SW480 (cell line): Measurements from ENCODE around the gene ZNF521.
"Not testable (repeated sequence)": the region's sequence is repeated elsewhere in the genome, so short reads cannot be mapped to it uniquely, and the experiment has no call there.

Experiments
- DNase-seq: peaks from one replicate; pipeline ENCODE4 v3.0.0-alpha.2; 2016; ENCODE audit warnings: low spot score

ZNF521 gene

DNA sequence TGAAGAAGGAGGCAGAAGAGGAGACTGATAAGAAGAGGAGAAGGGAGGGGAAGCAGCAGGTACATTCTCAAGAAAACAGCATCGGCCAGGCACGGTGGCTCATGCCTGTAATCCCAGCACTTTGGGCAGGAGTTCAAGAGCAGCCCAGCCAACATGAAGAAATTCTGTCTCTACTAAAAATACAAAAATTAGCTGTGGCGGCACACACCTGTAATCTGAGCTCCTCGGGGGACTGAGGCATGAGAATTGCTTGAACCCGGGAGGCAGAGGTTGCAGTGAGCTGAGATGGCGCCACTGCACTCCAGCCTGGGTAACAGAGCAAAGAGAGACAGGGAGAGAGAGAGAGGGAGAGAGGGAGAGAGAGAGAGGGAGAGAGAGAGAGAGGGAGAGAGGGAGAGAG lies 318.8 kb downstream of the ZNF521 start:
- DNase-seq: not testable (repeated sequence)

DNA sequence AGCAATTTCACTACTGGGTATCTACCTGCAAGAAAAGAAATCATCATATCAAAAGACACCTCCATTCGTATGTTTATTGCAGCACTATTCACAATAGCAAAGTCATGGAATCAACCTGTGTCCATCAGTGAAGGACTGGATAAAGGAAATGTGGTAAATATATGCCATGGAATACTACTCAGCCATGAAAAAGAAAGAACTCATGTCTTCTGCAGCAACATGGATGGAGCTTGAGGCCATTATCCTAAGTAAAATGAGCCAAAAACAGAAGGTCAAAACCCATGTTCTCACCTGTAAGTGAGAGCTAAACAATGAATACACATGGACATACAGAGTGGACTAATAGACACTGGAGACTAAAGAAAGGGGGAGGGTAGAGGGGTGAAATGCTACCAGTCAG lies 322.2 kb downstream of the ZNF521 start:
- no peak for DNase-seq

DNA sequence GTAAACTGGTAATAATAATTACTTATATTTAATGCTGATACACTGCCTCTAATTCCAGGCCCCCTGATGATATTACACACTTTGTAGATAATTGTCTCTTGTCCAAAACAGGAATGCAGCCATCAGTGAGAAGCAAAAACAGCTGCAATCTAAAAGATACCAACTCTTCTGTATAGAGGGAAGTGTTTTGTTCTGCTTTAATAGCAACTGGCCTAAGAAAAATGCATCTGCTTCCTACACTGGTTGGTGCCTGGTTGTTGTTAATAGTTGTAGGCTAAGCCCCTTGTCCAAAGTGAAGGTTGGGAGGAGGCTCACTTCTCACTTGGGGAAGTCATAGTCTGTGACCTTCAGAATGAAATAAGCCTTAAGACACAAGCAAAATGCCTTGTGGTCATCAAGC lies 332.0 kb downstream of the ZNF521 start:
- no peak for DNase-seq

DNA sequence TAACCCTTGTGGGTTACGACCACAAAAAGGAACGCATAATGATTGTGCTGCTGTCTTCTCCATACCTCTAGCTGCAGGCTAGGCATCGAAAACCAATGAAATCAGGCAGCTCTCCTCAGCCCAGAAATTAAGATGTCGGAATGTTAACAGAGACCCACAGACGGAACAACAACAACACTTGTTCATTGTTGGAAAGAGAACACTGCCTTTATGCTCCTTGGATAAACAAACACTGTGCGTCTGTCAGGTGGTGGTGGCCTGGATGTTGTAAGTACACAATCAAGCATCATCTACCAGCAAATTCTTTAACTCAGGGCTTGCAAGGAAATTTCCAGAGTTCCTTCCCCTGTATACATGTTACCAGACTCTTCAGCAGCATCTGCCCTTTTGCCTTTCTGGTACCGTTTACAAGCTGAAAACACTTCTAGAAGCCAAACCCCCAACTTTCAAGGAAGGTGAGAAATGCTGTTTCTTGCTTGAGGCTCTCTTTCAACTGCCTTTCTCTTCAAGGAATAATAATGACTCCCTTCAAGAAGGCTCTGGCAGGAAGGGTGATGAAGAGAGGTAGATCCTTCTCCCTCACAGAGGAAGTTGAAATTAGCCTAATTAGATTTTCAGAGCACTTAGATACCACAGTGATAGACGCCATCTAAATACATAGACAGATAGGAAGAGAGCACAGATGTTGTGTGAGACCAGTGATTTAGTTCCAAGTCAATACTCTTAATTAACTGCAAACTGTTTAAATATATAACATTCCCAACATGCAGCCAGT lies 332.7 kb downstream of the ZNF521 start:
- DNase-seq: no peak

DNA sequence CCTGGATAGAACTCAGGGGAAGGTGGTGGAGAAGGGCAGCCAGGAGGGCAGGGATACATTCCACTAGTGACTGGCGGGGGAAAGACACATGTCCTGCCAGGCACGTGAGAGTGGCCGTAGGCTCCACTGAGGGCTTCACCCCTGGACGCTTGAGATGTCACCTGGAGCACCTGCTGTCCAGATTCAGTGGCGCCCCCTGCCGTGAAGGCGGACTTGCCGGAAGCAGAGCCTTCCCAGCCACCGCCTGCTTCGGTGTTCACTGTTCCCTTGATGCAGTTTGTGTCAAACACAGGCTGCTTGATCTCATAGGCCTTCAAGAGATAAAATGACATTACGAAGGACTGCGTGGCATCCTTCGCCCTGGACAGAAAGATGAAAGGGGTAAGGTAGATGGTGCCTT lies 335.3 kb downstream of the ZNF521 start:
- no peak for DNase-seq

DNA sequence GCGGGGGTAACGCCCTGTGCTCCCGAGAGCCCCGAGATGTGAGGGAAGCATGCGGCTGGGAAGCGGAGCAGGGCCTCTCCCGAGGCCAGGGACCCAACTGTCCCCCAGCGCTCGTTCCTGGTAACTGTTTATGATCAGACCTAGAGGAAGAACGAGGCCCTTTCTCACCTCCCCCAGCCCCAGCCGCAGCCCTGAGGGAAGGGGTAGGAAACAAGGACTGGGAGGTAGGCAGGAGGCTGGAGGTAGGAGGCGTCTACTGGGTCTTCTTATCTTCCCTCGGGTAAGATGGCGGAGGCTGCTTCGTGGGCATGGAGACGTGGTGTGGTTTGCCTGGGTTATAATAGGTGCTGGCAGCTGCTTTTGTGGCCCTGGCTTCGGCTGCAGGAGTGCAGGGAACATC lies 335.8 kb downstream of the ZNF521 start:
- DNase-seq: no peak
